Measurements from ENCODE around the gene GLCCI1.

DNA sequence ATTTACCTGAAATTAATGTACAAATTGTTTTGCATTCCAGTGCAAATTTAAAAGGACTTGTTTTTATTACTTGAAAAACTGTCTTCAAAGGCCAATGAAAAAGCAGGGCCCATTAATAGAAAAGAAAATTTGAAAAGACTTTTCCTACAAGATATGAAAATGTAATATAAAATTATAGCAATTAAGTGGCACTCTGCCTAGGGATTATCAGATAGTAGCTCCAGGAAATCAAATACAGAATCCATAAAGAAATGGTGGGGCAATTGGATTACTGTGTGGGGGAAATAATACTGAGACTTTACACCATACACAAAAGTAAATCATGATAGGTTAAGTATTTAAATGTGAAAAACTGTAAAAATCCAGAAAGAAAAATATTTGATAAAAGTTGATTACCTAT lies 89.7 kb downstream of the GLCCI1 start:
- TF ChIP-seq POLR2A (IDR thresholded peaks at IDR 0.05; ENCODE audit: low read length): no peak
- TF ChIP-seq GATA1 (IDR thresholded peaks at IDR 0.05; ENCODE audit: low read depth, low read length): no peak
